ENCODE measurements around the gene FREM1.

Gene FREM1

DNA sequence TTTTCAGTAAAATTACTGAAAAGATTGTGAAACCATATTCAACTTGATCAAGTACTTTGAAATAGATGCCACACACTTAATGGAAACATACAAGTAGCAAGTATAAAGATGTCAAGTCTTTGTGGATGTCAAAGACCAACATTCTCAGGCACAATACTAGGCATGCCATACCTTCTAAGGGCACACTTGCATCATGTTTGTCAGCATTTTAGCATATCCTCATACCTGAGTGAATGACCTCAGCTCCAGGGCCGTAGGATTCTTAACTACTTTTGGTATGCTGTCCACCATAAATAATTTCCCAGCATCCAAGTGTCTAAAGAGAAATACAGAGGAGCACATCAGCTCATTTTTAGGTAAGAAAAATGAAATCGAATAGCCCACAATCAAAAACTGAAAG is 86.4 kb downstream of the FREM1 start:
- ATAC-seq: no peak
- TF ChIP-seq ZFP30 (CRISPR knock-in tag; IDR thresholded peaks at IDR 0.05): no peak
- TF ChIP-seq CREB5 (CRISPR knock-in tag; IDR thresholded peaks at IDR 0.05; ENCODE audit: low read depth): no peak
- TF ChIP-seq TOX (CRISPR knock-in tag; IDR thresholded peaks at IDR 0.05; ENCODE audit: borderline replicate concordance): no peak
- TF ChIP-seq ZNF8 (CRISPR knock-in tag; IDR thresholded peaks at IDR 0.05): no peak
- TF ChIP-seq PATZ1 (CRISPR knock-in tag; IDR thresholded peaks at IDR 0.05; ENCODE audit: borderline replicate concordance): no peak

DNA sequence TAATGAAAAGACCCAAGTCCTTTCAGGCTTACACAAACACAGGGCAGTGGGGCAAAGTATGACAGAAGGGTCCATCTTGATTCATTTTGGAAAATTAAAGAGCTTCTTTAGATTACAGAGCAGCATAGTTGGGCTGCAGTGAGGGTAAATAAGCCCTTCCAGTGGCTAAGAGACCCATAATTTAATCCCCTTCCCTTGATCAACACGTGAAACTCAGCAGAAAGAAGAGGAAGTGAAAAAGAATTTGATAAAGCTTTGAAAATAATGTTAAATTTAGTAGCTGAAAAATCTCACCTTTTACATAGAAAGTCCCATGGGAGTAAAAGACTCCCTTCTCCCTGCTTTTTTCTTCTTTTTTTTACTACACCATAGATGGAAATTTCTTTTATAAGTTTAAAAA is 87.6 kb downstream of the FREM1 start:
- TF ChIP-seq ARNTL (CRISPR knock-in tag; IDR thresholded peaks at IDR 0.05; ENCODE audit: borderline replicate concordance, low read depth): no peak
- no peak for TF ChIP-seq POU6F1 (CRISPR knock-in tag; IDR thresholded peaks at IDR 0.05; ENCODE audit: borderline replicate concordance, low read depth)
- no peak for TF ChIP-seq GLIS3 (CRISPR knock-in tag; IDR thresholded peaks at IDR 0.05)
- TF ChIP-seq BACH2 (CRISPR knock-in tag; IDR thresholded peaks at IDR 0.05; ENCODE audit: borderline replicate concordance): no peak
- TF ChIP-seq TCF4 (CRISPR knock-in tag; IDR thresholded peaks at IDR 0.05; ENCODE audit: borderline replicate concordance): no peak
- no peak for TF ChIP-seq ZFP30 (CRISPR knock-in tag; IDR thresholded peaks at IDR 0.05)
- no peak for TF ChIP-seq PPARA (CRISPR knock-in tag; IDR thresholded peaks at IDR 0.05; ENCODE audit: borderline replicate concordance)
- TF ChIP-seq ZFP3 (CRISPR knock-in tag; IDR thresholded peaks at IDR 0.05): no peak
- TF ChIP-seq ZNF565 (CRISPR knock-in tag; conservative IDR thresholded peaks at IDR 0.05; ENCODE audit: low read depth): no peak
- TF ChIP-seq CSDC2 (CRISPR knock-in tag; IDR thresholded peaks at IDR 0.05): no peak
- TF ChIP-seq RARB (CRISPR knock-in tag; IDR thresholded peaks at IDR 0.05): no peak
- no peak for ATAC-seq

GRCh38 chr9:14819183-14819582 is 91.0 kb downstream of the FREM1 start:
- TF ChIP-seq ZC3H10 (CRISPR knock-in tag; IDR thresholded peaks at IDR 0.05): no peak
- TF ChIP-seq, protein P1, sequence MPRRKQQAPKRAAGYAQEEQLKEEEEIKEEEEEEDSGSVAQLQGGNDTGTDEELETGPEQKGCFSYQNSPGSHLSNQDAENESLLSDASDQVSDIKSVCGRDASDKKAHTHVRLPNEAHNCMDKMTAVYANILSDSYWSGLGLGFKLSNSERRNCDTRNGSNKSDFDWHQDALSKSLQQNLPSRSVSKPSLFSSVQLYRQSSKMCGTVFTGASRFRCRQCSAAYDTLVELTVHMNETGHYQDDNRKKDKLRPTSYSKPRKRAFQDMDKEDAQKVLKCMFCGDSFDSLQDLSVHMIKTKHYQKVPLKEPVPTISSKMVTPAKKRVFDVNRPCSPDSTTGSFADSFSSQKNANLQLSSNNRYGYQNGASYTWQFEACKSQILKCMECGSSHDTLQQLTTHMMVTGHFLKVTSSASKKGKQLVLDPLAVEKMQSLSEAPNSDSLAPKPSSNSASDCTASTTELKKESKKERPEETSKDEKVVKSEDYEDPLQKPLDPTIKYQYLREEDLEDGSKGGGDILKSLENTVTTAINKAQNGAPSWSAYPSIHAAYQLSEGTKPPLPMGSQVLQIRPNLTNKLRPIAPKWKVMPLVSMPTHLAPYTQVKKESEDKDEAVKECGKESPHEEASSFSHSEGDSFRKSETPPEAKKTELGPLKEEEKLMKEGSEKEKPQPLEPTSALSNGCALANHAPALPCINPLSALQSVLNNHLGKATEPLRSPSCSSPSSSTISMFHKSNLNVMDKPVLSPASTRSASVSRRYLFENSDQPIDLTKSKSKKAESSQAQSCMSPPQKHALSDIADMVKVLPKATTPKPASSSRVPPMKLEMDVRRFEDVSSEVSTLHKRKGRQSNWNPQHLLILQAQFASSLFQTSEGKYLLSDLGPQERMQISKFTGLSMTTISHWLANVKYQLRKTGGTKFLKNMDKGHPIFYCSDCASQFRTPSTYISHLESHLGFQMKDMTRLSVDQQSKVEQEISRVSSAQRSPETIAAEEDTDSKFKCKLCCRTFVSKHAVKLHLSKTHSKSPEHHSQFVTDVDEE (CRISPR knock-in tag; IDR thresholded peaks at IDR 0.05): no peak
- no peak for TF ChIP-seq ZNF8 (CRISPR knock-in tag; IDR thresholded peaks at IDR 0.05)
- TF ChIP-seq RARB (CRISPR knock-in tag; IDR thresholded peaks at IDR 0.05): no peak
- TF ChIP-seq TOX (CRISPR knock-in tag; IDR thresholded peaks at IDR 0.05; ENCODE audit: borderline replicate concordance): no peak
- TF ChIP-seq CSRNP3 (CRISPR knock-in tag; IDR thresholded peaks at IDR 0.05): no peak
- no peak for TF ChIP-seq OSR1 (CRISPR knock-in tag; IDR thresholded peaks at IDR 0.05)
- TF ChIP-seq ZNF70 (CRISPR knock-in tag; IDR thresholded peaks at IDR 0.05): no peak
- ATAC-seq: no peak

DNA sequence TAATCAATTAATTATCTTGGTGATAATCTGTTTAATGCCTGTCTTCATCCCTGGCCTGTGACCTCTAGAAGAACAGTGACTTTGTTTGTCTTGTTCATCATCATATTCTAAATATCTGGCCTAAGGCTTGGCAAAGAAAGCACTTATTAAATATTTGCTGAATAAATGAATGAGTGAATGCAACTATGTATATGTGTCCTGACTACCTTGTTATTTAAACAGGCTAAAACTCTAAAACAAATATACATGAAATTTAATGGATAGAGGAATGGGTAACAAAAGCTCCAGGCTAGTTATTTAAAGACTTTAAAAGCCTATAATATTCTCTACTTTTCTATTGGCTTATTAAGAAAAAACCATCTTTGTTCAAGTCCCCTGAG is 96.0 kb downstream of the FREM1 start:
- TF ChIP-seq RARB (CRISPR knock-in tag; IDR thresholded peaks at IDR 0.05) (no peak), ARNTL (CRISPR knock-in tag; IDR thresholded peaks at IDR 0.05; ENCODE audit: borderline replicate concordance, low read depth) (no peak), ZNF70 (CRISPR knock-in tag; IDR thresholded peaks at IDR 0.05) (no peak)
- ATAC-seq: no peak

Data from SK-N-SH treated with all-trans-retinoic acid at 6 μM for 48 hours (cell line).